Activated CD8-positive, alpha-beta memory T cell treated with anti-CD3 and anti-CD28 coated beads for 1 hour (primary cell): ENCODE measurements around the gene EFNA2.

Source experiments
- DNase-seq, 2 donors: peaks; one replicate each; pipeline ENCODE4 v3.0.0-alpha.2; 2020; ENCODE audit warnings: low read depth in 1 of 2; ENCODE audit errors: extremely low read depth in 1 of 2

The EFNA2 gene

GRCh38 chr19:1248786-1249297 is 36.8 kb upstream of the EFNA2 start:
- DNase-seq = peak in 1 of 2 donors; percentile 79

GRCh38 chr19:1249298-1249989 is 36.2 kb upstream of the EFNA2 start:
- DNase-seq = peak; percentile 82 to 93

DNA sequence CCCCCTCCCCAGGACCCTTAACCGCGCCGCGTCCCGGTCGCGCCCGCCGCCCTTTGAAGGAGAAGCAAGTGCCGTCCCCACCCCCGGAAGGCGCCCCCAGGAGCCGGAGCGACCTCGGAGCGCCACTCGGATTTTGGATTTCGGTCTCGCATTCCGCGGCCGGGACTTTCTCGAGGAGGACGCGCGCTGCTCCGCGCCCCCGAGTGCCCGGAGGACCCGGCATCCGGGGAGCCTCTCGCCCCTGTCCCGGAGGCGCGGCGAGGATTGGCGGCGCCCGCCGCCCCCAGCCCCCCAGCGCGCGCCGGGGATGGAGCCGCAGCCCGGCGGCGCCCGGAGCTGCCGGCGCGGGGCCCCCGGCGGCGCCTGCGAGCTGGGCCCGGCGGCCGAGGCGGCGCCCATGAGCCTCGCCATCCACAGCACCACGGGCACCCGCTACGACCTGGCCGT is 35.7 kb upstream of the EFNA2 start:
- no peak for DNase-seq

DNA sequence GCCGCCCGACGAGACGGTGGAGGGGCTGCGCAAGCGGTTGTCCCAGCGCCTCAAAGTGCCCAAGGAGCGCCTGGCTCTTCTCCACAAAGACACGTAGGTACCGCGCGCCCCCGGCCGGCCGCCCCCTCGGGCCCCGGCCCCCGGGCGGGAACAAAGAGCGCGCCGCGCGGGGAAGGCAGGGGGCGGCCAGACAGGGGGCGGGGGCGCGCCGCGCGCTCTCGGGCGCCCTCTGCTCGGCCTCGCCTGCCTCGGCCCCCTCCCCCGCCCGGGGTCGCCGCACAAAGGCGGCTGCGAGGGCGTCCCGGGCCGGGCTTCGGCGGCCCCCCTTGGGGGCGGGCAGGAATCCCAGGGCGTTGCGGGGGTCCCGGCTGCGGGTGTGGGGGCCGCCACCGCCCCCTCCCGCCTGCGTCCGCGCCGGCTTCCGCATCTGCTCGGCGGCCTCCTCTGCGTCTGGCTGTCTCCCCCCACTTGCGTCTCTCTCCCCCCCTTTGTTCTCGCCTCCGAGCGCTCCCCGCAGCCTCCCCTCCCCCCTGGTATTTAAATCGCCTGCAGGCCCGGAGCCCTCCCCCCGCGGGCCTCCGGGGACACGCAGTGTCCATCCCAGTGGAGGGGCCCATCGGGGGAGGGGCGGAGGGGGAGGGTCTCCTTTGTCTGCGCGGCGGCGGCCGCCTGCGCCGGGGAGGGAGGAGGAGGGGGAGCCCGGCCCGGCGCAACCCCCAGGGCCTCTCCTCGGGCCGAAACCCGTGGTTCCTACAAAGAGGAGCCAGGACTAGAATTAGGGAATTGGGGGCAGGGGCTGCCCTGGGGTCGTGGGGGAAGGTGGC is 35.0 kb upstream of the EFNA2 start:
- peak in 1 of 2 donors; percentile 44 for DNase-seq

DNA sequence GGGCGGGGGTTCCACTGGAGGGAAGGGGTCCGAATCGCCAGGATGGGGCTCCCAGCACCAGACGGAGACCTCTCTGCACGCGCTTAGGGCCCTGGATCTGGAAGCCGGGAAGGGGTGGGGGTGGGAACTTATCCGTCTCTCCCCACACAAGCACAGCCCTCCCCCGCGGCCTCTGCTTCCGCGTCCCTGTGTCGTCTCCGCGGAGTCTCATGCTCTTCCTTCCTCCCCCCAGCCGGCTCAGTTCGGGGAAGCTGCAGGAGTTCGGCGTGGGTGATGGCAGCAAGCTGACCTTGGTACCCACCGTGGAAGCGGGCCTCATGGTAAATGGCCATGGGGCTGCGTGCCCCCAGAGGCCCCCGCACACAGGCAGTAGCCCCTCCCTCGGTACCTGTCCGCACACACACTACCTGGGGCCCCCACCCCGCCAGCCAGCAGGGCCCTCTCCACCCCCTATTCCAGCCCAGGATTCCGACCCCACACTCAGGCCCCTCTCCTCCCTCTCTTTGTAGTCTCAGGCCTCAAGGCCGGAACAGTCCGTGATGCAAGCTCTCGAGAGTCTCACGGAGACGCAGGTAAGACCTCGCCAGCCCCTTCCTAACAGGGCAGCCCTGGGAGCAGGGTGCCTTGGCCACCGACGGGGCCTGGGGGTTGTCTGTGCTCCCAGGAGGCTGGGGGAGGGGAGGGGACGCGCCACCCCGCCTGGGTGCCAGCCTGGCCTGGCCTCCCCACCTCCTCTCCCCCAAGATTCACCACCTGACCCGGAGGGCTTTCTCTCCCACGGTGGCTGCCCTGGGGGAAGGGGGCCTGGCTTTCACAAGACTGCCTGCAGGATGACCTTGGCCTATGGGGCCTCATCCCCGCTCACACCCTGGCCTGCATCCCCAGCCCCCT is 34.1 kb upstream of the EFNA2 start:
- DNase-seq = peak in 1 of 2 donors; percentile 44

DNA sequence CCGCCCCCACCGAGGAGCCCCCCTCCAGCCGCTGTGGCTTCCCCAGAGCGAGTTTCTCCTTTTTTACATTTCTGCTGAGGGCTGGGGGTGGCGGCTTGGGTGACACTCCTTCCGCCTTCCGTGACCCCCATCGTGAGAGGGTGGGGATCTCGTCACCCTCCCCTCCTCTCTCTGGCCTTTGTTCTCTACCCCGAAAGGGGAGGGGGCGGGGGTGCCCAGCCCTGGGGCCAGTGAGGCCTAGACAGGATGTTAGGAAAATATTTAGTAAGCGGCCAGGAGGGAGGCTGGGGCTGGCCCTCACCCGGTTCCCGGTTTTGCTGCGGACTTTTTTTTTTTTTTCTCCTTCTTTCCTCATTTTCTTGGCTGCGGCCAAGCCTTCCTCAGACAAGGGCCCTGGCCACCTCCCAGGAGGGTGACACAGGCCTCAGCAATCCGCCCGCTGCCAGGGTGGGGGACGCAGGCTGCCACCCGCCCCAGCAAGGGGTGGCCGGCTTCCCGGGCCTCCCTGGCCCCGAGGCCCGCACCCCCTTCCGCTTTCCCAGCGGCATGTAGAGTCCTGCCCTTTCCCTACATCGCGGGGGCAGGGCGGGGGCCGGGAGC is 33.4 kb upstream of the EFNA2 start:
- DNase-seq = peak in 1 of 2 donors; percentile 52

- peak in 1 of 2 donors; percentile 60 for DNase-seq
These were observed 32.7 kb upstream of the EFNA2 start for GRCh38 chr19:1252821-1253513.

DNA sequence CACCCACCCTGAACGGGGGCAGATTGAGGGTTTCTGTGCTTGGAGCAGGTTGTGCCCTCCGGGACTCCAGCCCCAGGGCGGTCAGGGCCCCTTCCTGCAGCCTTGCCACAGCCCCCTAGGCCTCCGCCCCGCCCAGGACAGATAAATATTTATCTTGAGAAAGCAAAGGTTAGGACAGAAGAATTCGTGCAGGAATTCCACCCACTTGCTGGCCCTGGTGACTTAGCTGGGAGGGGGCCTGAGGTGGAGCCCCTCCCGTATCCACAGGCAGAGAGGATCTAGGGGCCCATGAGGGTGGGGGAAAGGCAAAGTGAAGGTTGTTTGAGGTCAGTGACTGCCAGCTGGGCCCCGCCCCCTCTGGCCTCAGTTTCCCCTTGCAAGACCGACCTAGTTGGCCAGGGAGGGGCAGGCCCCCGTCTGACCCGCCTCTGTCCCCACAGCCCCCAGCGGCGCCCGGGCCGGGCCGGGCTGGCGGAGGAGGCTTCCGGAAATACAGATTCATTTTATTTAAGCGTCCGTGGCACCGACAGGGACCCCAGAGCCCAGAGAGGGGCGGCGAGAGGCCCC is 32.1 kb upstream of the EFNA2 start:
- DNase-seq = no peak

DNA sequence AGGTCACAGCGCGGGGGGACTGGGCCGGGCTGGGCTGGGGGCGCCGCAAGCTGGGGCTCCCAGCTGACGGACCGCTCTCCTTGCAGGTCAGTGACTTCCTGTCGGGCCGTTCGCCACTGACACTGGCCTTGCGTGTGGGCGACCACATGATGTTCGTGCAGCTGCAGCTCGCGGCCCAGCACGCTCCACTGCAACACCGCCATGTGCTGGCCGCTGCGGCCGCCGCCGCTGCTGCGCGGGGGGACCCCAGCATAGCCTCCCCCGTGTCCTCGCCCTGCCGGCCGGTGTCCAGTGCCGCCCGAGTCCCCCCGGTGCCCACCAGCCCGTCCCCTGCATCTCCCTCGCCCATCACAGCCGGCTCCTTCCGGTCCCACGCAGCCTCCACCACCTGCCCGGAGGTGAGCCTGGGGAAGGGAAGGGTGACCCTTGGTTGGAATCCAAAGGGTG is 31.6 kb upstream of the EFNA2 start:
- no peak for DNase-seq

DNA sequence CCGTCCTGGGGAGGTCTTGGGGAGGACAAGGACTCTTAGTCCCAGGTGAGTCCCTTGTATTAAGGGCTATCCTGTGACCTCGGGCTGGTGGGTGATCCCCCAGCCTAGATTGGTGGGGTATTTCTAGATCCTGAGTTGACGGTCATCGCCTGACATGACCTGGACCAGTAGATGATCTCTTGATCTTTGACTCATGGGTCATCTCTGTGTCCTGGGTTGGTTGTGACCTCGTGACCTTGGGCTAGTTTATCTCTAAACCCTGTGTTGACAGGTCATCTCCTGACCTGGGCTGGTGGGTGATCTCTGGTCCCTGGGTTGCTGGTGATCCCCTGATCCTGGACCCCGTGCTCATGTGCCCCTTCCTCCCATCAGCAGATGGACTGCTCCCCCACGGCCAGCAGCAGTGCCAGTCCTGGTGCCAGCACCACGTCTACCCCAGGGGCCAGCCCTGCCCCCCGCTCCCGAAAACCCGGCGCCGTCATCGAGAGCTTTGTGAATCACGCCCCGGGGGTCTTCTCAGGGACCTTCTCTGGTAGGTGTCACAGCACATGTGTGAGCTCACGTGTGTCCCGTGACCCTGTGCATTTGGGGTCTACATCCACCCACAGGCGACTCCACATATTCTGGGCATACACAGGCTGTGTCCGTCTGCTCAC is 31.0 kb upstream of the EFNA2 start:
- no peak for DNase-seq

GRCh38 chr19:1255186-1256161 is 30.2 kb upstream of the EFNA2 start:
- no peak for DNase-seq

DNA sequence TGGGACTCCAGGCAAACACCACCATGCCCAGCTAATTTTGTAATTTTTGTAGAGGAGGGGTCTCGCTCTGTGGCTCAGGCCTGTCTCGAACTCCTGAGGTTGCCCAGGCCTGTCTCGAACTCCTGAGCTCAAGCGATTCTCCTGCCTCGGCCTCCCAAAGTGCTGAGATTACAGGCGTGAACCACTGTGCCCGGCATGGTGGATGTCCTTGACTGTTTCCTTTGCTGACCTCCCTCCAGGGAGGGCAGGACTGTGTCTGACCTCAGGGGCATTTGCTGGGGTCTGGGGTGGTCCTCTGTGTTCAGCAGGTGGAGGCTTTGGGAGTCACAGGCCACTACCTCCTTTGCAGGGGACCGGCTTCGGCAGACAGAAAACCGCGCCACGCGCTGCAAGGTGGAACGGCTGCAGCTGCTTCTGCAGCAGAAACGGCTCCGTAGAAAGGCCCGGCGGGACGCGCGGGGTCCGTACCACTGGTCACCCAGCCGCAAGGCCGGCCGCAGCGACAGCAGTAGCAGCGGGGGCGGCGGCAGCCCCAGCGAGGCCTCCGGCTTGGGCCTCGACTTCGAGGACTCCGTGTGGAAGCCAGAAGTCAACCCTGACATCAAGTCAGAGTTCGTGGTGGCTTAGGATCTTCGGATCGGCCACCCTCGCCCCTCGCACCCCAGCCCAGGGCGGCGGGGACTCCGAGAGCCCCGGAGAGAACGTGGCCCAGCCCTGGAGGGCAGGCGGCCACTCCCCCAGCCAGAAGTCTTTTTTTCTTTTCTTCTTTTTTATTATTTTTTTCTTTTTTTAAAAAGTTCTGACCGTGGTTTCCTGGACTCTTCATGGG is 28.8 kb upstream of the EFNA2 start:
- DNase-seq = no peak

DNA sequence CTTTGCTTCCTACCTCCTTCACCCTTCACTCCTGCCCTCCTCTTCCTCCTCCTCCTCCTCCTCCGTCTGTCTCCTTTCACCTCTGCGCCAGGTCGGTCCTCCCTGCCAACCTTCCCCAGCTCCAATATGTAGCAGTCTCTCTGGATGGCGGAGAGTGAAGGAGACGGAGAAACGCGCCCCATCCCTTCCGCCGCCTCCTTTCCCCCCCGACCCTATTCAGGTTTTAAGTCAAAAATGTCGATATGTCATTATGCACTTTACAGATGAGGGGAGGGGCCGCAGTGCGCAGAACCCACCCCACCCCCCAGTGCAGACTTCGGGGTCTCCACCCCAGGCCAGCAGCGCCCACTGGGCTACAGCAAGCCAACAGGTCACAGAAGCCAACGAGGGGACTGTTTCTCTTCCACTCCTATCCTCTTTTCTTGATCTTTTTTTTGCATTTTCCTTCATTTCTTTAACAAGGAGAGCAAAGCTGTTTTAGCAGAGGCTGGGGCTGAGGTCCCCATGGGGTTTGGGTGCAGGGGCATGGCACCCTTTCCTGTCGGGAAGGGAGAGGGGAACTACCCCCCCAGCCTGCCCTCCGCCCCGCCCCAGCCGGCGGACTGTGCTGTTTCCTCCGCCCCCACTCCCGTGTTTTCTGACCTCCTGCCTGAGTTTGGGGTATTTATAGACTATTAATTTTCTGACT is 28.1 kb upstream of the EFNA2 start:
- no peak for DNase-seq

- DNase-seq = no peak
These were observed 27.5 kb upstream of the EFNA2 start for GRCh38 chr19:1258163-1258492.

DNA sequence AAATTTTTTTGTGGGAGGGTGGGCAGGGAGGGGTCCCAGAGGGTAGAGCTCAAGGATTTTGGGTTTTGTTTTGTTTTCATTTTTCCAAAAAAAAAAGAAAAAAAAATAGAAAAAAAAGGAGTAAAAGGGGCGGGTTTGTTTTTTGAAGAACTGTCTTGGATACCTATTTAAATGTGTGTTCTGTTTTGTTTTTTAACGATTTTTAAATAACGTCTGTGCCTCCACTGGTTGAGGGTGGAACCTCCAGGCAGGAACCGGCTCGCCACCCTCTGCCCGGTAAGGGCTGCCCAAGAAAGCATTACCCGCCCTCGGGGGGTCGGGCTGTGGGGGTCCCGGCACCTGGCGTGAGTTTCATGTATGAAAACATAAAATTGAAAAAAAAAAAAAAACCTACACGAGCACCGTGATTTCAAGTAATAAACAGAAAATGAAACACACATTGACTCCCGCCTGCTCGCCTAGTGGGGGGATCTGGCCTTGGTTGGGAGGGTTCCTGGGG is 26.9 kb upstream of the EFNA2 start:
- no peak for DNase-seq

- peak in 1 of 2 donors; percentile 54 for DNase-seq
These were observed 26.3 kb upstream of the EFNA2 start for GRCh38 chr19:1259206-1259875.
